GM12878 (cell line): ENCODE data around the gene FNTB. TPM values are rescaled to one million over a fixed set of nuclear protein-coding genes. Genes with fewer than 3 reads are reported as not detected.

ENCODE experiments used
- ATAC-seq: fragments of 200-7000 bp; cut with Tn5 transposase; 3 replicates; pipeline ENCODE4 v1.9.1; 2020; ENCODE audit warnings: mild to moderate bottlenecking, moderate library complexity
- BruUV-seq: library from RNA; stranded (reverse); fragments of 400-500 nt; replicated peaks from 2 replicates; lab custom pipeline; 2021; lab: Mats Ljungman, UMichigan
- CTCF ChIA-PET: fragments of 300-600 bp; sonication (Branson Sonifier 250); formaldehyde crosslinking; extraction: SDS; loops from one replicate; lab custom pipeline; 2021; ENCODE audit warnings: inconsistent platforms; lab: Yijun Ruan, JAX
- POLR2A ChIA-PET: fragments of 350-600 bp; formaldehyde crosslinking; extraction: SDS; loops from one replicate; lab custom pipeline; 2021; ENCODE audit warnings: inconsistent platforms; lab: Charles Lee
- RAD21 ChIA-PET: fragments of 300-600 bp; sonication (Branson Sonifier 250); formaldehyde crosslinking; loops from one replicate; lab custom pipeline; 2023; ENCODE audit warnings: antibody characterized with exemption; ENCODE audit not compliant: unreplicated experiment; lab: Charles Lee
- SMC1A ChIA-PET: fragments of 300-600 bp; sonication (Branson Sonifier 250); formaldehyde crosslinking; loops from one replicate; lab custom pipeline; 2023; ENCODE audit not compliant: unreplicated experiment, uncharacterized antibody; lab: Charles Lee
- DNase-seq: peaks from one replicate; pipeline ENCODE4 v3.0.0-alpha.2; 2011; ENCODE audit warnings: low read depth, low spot score
- FAIRE-seq: peaks from 3 replicates; lab custom pipeline; 2011; peaks lifted over from hg19 to GRCh38; lab: Jason Lieb, UNC
- H2AFZ ChIP-seq: 2 replicates; pipeline ENCODE4 v1.6.0; 2011; ENCODE audit warnings: low read depth, low read length, control low read depth; ENCODE audit not compliant: control insufficient read depth
- H3K27ac ChIP-seq: 2 replicates; pipeline ENCODE4 v1.5.1; 2011; ENCODE audit warnings: control low read depth; ENCODE audit not compliant: control insufficient read depth, insufficient read depth
- H3K27me3 ChIP-seq, 2 experiments: replicated peaks in 1 of 2; 2 replicates each; pipeline versions ENCODE4 v1.6.0 to v1.6.1; 2011; ENCODE audit warnings: low read length in 1 of 2; ENCODE audit not compliant: control insufficient read depth in 2 of 2, insufficient read depth in 2 of 2
- H3K36me3 ChIP-seq, 2 experiments: 2 replicates each; pipeline ENCODE4 v1.5.1; 2011; ENCODE audit warnings: low read length in 1 of 2; ENCODE audit not compliant: control insufficient read depth in 2 of 2, insufficient read depth in 2 of 2
- H3K4me1 ChIP-seq: 2 replicates; pipeline ENCODE4 v1.6.1; 2011; ENCODE audit warnings: mild to moderate bottlenecking, low read length, moderate library complexity, mixed read lengths; ENCODE audit not compliant: control insufficient read depth, insufficient read depth
- H3K4me2 ChIP-seq: 2 replicates; pipeline ENCODE4 v1.6.0; 2011; ENCODE audit warnings: control low read depth; ENCODE audit not compliant: control insufficient read depth, insufficient read depth
- H3K4me3 ChIP-seq: fragments of 200-600 bp; sonication (generic); 2 replicates; pipeline ENCODE4 v1.5.1; 2016
- H3K79me2 ChIP-seq: 2 replicates; pipeline ENCODE4 v1.6.0; 2011; ENCODE audit warnings: low read length; ENCODE audit not compliant: control insufficient read depth, insufficient read depth
- H3K9ac ChIP-seq: 2 replicates; pipeline ENCODE4 v1.8.0; 2011; ENCODE audit warnings: low read length, control low read depth, mixed read lengths; ENCODE audit not compliant: control insufficient read depth, insufficient read depth
- H3K9me3 ChIP-seq: replicated peaks from 3 replicates; pipeline ENCODE4 v1.5.1; 2011; ENCODE audit warnings: mild to moderate bottlenecking, low read length; ENCODE audit not compliant: control insufficient read depth, insufficient read depth
- H4K20me1 ChIP-seq: 2 replicates; pipeline ENCODE4 v1.6.0; 2011; ENCODE audit not compliant: control insufficient read depth, insufficient read depth
- CBX3 ChIP-seq: fragments of 200-600 bp; sonication (generic); IDR thresholded peaks from 2 replicates; pipeline ENCODE4 v1.6.1; 2016; ENCODE audit warnings: low read depth, borderline replicate concordance
- CHD1 ChIP-seq: IDR thresholded peaks from 2 replicates; pipeline ENCODE4 v1.6.1; 2012; ENCODE audit warnings: low read depth, low read length, improper control_type of control experiment
- ESRRA ChIP-seq: IDR thresholded peaks from 2 replicates; pipeline ENCODE4 v1.6.1; 2012; ENCODE audit warnings: mild to moderate bottlenecking, low read length, improper control_type of control experiment
- KAT2A ChIP-seq: conservative IDR thresholded peaks from 2 replicates; pipeline ENCODE4 v1.6.1; 2011; ENCODE audit warnings: low read depth, low read length; ENCODE audit not compliant: control insufficient read depth
- MLLT1 ChIP-seq: fragments of 450-650 bp; IDR thresholded peaks from 2 replicates; pipeline ENCODE4 v1.6.1; 2016; ENCODE audit warnings: mild to moderate bottlenecking
- MTA2 ChIP-seq: fragments of 450-650 bp; IDR thresholded peaks from 2 replicates; pipeline ENCODE4 v1.6.1; 2016; ENCODE audit warnings: low read depth, mild to moderate bottlenecking, moderate library complexity
- MTA3 ChIP-seq: IDR thresholded peaks from 2 replicates; pipeline ENCODE4 v1.6.1; 2012; ENCODE audit warnings: low read length, inconsistent platforms, borderline replicate concordance
- WRNIP1 ChIP-seq: IDR thresholded peaks from 2 replicates; pipeline ENCODE4 v1.6.1; 2011; ENCODE audit warnings: low read depth, low read length, improper control_type of control experiment, borderline replicate concordance
- ZBTB40 ChIP-seq: fragments of 450-650 bp; IDR thresholded peaks from 2 replicates; pipeline ENCODE4 v1.6.1; 2016; ENCODE audit warnings: mild to moderate bottlenecking, moderate library complexity, borderline replicate concordance
- ZNF207 ChIP-seq: fragments of 450-650 bp; IDR thresholded peaks from 2 replicates; pipeline ENCODE4 v1.6.1; 2014; ENCODE audit warnings: antibody characterized with exemption, mild to moderate bottlenecking, borderline replicate concordance
- ZNF622 ChIP-seq: fragments of 450-650 bp; IDR thresholded peaks from 2 replicates; pipeline ENCODE4 v1.6.1; 2017; ENCODE audit warnings: mild to moderate bottlenecking, inconsistent platforms
- ZSCAN29 ChIP-seq: fragments of 450-650 bp; IDR thresholded peaks from 2 replicates; pipeline ENCODE4 v1.6.1; 2017; ENCODE audit warnings: mild to moderate bottlenecking, moderate library complexity
- ZZZ3 ChIP-seq: IDR thresholded peaks from 2 replicates; pipeline ENCODE4 v1.6.1; 2011; ENCODE audit warnings: low read depth; ENCODE audit not compliant: control insufficient read depth, insufficient read length
- WGBS: methylation state at CpG from one replicate; pipeline ENCODE4 v1.1.6; 2016; ENCODE audit warnings: low lambda C conversion rate; ENCODE audit not compliant: insufficient replicate concordance, insufficient coverage; ENCODE audit errors: missing lambda C conversion rate; 5-methylcytosine and 5-hydroxymethylcytosine counted together
- in situ Hi-C: fragments of 300-500 bp; cut with MboI; formaldehyde crosslinking; loops from 9 replicates; pipeline ENCODE4 v1.14.3; 2018; ENCODE audit warnings: mixed read lengths
- intact Hi-C: fragments of 100-400 bp; cut with micrococcal nuclease; formaldehyde crosslinking; loops from one replicate; pipeline ENCODE4 v1.14.2; 2022; ENCODE audit not compliant: unreplicated experiment
- polyA plus RNA-seq, 11 experiments: library from polyadenylated mRNA; depleted of rRNA in 4 of 11; unstranded in 6 of 11; stranded (reverse) in 5 of 11; fragments of >200 nt; fragmentation: Nextera tagmentation in 4 of 11; fragmentation: Illumina TruSeq in 1 of 11; extraction: Ambion mirVana in 4 of 11; extraction: Trizol in 1 of 11; gene quantifications; 1 replicate in 1 of 11; 2 replicates in 10 of 11; pipeline versions ENCODE4 v1.2.1 to v1.2.3, GENCODE V29; 2011 to 2016; ENCODE audit warnings: inconsistent platforms in 2 of 11, missing spikeins in 2 of 11, low read depth in 1 of 11
- total RNA-seq, 4 experiments: library from RNA; depleted of rRNA in 3 of 4; stranded (reverse); fragments of >200 nt in 3 of 4; fragmentation: Illumina TruSeq in 1 of 4; extraction: Trizol in 1 of 4; gene quantifications; 2 replicates each; pipeline versions ENCODE4 v1.2.1 to v1.2.3, GENCODE V29; 2013 to 2021

FNTB gene
- total and polyA plus RNA-seq, 10 of the 15 experiments (the other 5 are each of a cell fraction or from before 2014, with no cell fraction given) = 10.4 to 25.1 (median 16.7) TPM

GRCh38 chr14:64966976-64967375 lies 19.7 kb upstream of the FNTB start:
- H4K20me1 ChIP-seq = no peaks in the 10 kb centered on the region
- H3K79me2 ChIP-seq = no peaks in the 10 kb centered on the region
- POLR2A ChIA-PET = interaction anchor here (0.6 kb wide), 1 partner anchor 44 kb away, joined by 5 read pairs; no protein-coding TSS in a partner anchor
- SMC1A ChIA-PET = interaction anchor here (2.1 kb wide), 1 partner anchor 11 kb away, joined by 6 read pairs; no protein-coding TSS in a partner anchor
- TF ChIP-seq ESRRA = no peak
- TF ChIP-seq MTA3 = no peak
- no peaks in the 10 kb centered on the region for H3K9me3 ChIP-seq
- intact Hi-C loops = no loop called here
- DNase-seq (no peak), FAIRE-seq (no peak), ATAC-seq (no peak)
- H3K4me3 ChIP-seq = no peak overlapping the region
- CTCF ChIA-PET = interaction anchor here (2.1 kb wide), 1 partner anchor 18 kb away, joined by 7 read pairs; no protein-coding TSS in a partner anchor
- no peaks in the 10 kb centered on the region for H3K36me3 ChIP-seq
- BruUV-seq = no TSS peak
- no peak overlapping the region for H3K4me2 ChIP-seq
- RAD21 ChIA-PET = no interaction called here
- in situ Hi-C loops = no loop called here
- H3K9ac ChIP-seq = no peak overlapping the region
- H3K4me1 ChIP-seq = no peaks in the 10 kb centered on the region
- no peak overlapping the region for H3K27ac ChIP-seq
- H3K27me3 ChIP-seq = no peaks in the 10 kb centered on the region; a peak in 2 of 4 replicates
- H2AFZ ChIP-seq = no peak overlapping the region
- WGBS = 76% methylated on average over 2 of the region's 2 CpGs

GRCh38 chr14:64968167-64968566 lies 18.5 kb upstream of the FNTB start:
- BruUV-seq = no TSS peak
- in situ Hi-C loops (no loop called here), intact Hi-C loops (no loop called here)
- no peaks in the 10 kb centered on the region for H3K36me3 ChIP-seq
- CTCF ChIA-PET = interaction anchor here (0.8 to 1.4 kb wide), 3 partner anchors 88 to 241 kb away, joined by 3 read pairs; no protein-coding TSS in a partner anchor
- H2AFZ ChIP-seq = no peak overlapping the region
- H3K9me3 ChIP-seq = no peaks in the 10 kb centered on the region
- peaks cover 2 to 7% of the 10 kb centered on the region in 2 experiments for H3K27me3 ChIP-seq
- H4K20me1 ChIP-seq = no peaks in the 10 kb centered on the region
- POLR2A ChIA-PET = interaction anchor here (0.5 to 0.6 kb wide), 2 partner anchors 8 to 1594 kb away, joined by 3 to 7 read pairs; no protein-coding TSS in a partner anchor
- no peak overlapping the region for H3K27ac ChIP-seq
- no peak for ATAC-seq
- RAD21 ChIA-PET = no interaction called here
- H3K4me3 ChIP-seq = no peak overlapping the region
- no peak overlapping the region for H3K4me2 ChIP-seq
- no peaks in the 10 kb centered on the region for H3K79me2 ChIP-seq
- SMC1A ChIA-PET = no interaction called here
- WGBS = 83% methylated on average over 7 of the region's 7 CpGs
- H3K9ac ChIP-seq = no peak overlapping the region
- no peak for DNase-seq
- no peaks in the 10 kb centered on the region for H3K4me1 ChIP-seq
- no peak for FAIRE-seq
- TF ChIP-seq MLLT1 (no peak), ZNF622 (no peak), WRNIP1 (no peak), CHD1 (no peak), ZNF207 (no peak), ZZZ3 (no peak), KAT2A (no peak), CBX3 (no peak), MTA2 (no peak), ZBTB40 (no peak), ZSCAN29 (no peak)
